Fibroblast of the aortic adventitia (primary cell): ENCODE results near the gene RAB4B. TPM values are rescaled to one million over a fixed set of nuclear protein-coding genes. Genes with fewer than 3 reads are reported as not detected.

Source experiments
- DNase-seq: peaks from one replicate; pipeline ENCODE4 v3.0.0-alpha.2; 2010; ENCODE audit warnings: low read depth
- H3K4me3 ChIP-seq: 2 replicates; pipeline ENCODE4 v1.5.1; 2011; ENCODE audit warnings: low read depth, mild to moderate bottlenecking, control low read depth, low read length, moderate library complexity
- CTCF ChIP-seq: IDR thresholded peaks from 2 replicates; pipeline ENCODE4 v1.5.1; 2011; ENCODE audit warnings: mild to moderate bottlenecking, low read length, control low read depth, inconsistent platforms; ENCODE audit not compliant: insufficient read depth
- total RNA-seq: library from RNA; depleted of rRNA; stranded (reverse); fragments of >200 nt; gene quantifications from 2 replicates; pipeline ENCODE4 v1.2.3, GENCODE V29; 2012; ENCODE audit warnings: low replicate concordance

Gene RAB4B
- total RNA-seq, 1 donor, result 10.1 TPM

- H3K4me3 ChIP-seq, result peak overlapping the region; percentile 81
- no peak for DNase-seq
- no peak for TF ChIP-seq CTCF
Observed at GRCh38 chr19:40752257-40752781, 25.7 kb upstream of the RAB4B start.

GRCh38 chr19:40754611-40755247, 23.3 kb upstream of the RAB4B start:
- TF ChIP-seq CTCF, result no peak
- peak overlapping the region; percentile 6 for H3K4me3 ChIP-seq
- no peak for DNase-seq

GRCh38 chr19:40755248-40755624, 22.8 kb upstream of the RAB4B start:
- no peak for DNase-seq
- H3K4me3 ChIP-seq, result no peak overlapping the region
- no peak for TF ChIP-seq CTCF

- no peak overlapping the region for H3K4me3 ChIP-seq
- TF ChIP-seq CTCF, result no peak
Observed at GRCh38 chr19:40755791-40756190, 22.3 kb upstream of the RAB4B start.

GRCh38 chr19:40756502-40757110, 21.4 kb upstream of the RAB4B start:
- no peak for DNase-seq
- H3K4me3 ChIP-seq, result no peak overlapping the region
- no peak for TF ChIP-seq CTCF

More at GRCh38 chr19:40755791-40756190, 22.3 kb upstream of the RAB4B start:
- DNase-seq, result no peak

GRCh38 chr19:40758491-40758890, 19.6 kb upstream of the RAB4B start:
- no peak for DNase-seq
- no peak overlapping the region for H3K4me3 ChIP-seq

More at GRCh38 chr19:40758491-40758890, 19.6 kb upstream of the RAB4B start:
- TF ChIP-seq CTCF, result no peak
